Loucy (cell line): ENCODE measurements around the gene SLC22A23.
A peak's percentile ranks its signal among the peaks of the same experiment; 100 is the strongest.

Source experiments
- H2AFZ ChIP-seq: fragments of 200-600 bp; sonication (generic); 2 replicates; pipeline ENCODE4 v1.6.0; 2016; ENCODE audit warnings: antibody characterized with exemption, mild to moderate bottlenecking, low read length, moderate library complexity
- H3F3A ChIP-seq: fragments of 200-600 bp; 2 replicates; pipeline ENCODE4 v1.6.0; 2016; ENCODE audit warnings: antibody characterized with exemption, low read depth, mild to moderate bottlenecking
- H3K27me3 ChIP-seq: fragments of 200-600 bp; sonication (generic); 2 replicates; pipeline ENCODE4 v1.6.1; 2014; ENCODE audit warnings: low read length, mild to moderate bottlenecking; ENCODE audit not compliant: insufficient read depth, poor library complexity, severe bottlenecking
- H3K36me3 ChIP-seq: fragments of 200-600 bp; sonication (generic); 2 replicates; pipeline ENCODE4 v1.6.1; 2016; ENCODE audit warnings: low read length; ENCODE audit not compliant: insufficient read depth
- H3K4me1 ChIP-seq: fragments of 200-600 bp; sonication (generic); 2 replicates; pipeline ENCODE4 v1.5.1; 2014; ENCODE audit warnings: low read length, mild to moderate bottlenecking; ENCODE audit not compliant: insufficient read depth, poor library complexity, severe bottlenecking
- H3K4me2 ChIP-seq: fragments of 200-600 bp; sonication (generic); 2 replicates; pipeline ENCODE4 v1.6.0; 2014; ENCODE audit warnings: antibody characterized with exemption, low read length, low read depth, mild to moderate bottlenecking; ENCODE audit not compliant: poor library complexity, severe bottlenecking
- H3K4me3 ChIP-seq: fragments of 200-600 bp; sonication (generic); 2 replicates; pipeline ENCODE4 v1.5.1; 2014; ENCODE audit warnings: low read length, mild to moderate bottlenecking, mixed read lengths; ENCODE audit not compliant: poor library complexity, severe bottlenecking
- H3K79me2 ChIP-seq: fragments of 200-600 bp; sonication (generic); 2 replicates; pipeline ENCODE4 v1.6.1; 2014; ENCODE audit warnings: low read length; ENCODE audit not compliant: insufficient read depth
- H3K9ac ChIP-seq: fragments of 200-600 bp; sonication (generic); 2 replicates; pipeline ENCODE4 v1.6.0; 2014; ENCODE audit warnings: mild to moderate bottlenecking, low read depth, low read length, moderate library complexity; ENCODE audit not compliant: poor library complexity, severe bottlenecking
- H3K9me2 ChIP-seq: fragments of 200-600 bp; sonication (generic); replicated peaks from 2 replicates; pipeline ENCODE4 v1.6.1; 2016; ENCODE audit warnings: low read depth, low read length, mixed read lengths
- H3K9me3 ChIP-seq: fragments of 200-600 bp; sonication (generic); 2 replicates; pipeline ENCODE4 v1.6.1; 2014; ENCODE audit warnings: mild to moderate bottlenecking, antibody characterized with exemption, low read length, low read depth; ENCODE audit not compliant: insufficient read depth
- H4K20me1 ChIP-seq: fragments of 200-600 bp; sonication (generic); 2 replicates; pipeline ENCODE4 v1.6.0; 2014; ENCODE audit warnings: antibody characterized with exemption, low read length, mild to moderate bottlenecking; ENCODE audit not compliant: insufficient read depth, poor library complexity, severe bottlenecking
- CTCF ChIP-seq: fragments of 200-600 bp; sonication (generic); conservative IDR thresholded peaks from 2 replicates; pipeline ENCODE4 v1.5.1; 2014; ENCODE audit warnings: mild to moderate bottlenecking, antibody characterized with exemption, low read length
- EZH2phosphoT487 ChIP-seq: fragments of 200-600 bp; IDR thresholded peaks from 2 replicates; pipeline ENCODE4 v1.6.1; 2018; ENCODE audit warnings: antibody characterized with exemption, mild to moderate bottlenecking, moderate library complexity, borderline replicate concordance

Gene SLC22A23

GRCh38 chr6:3412779-3413500, 43.9 kb downstream of the SLC22A23 start:
- Histone ChIP-seq H3K27me3 (no peaks in the 10 kb centered on the region), H3K9ac (no peak overlapping the region), H3K36me3 (no peaks in the 10 kb centered on the region; the same call in 1 of the 2 replicates), H2AFZ (no peak overlapping the region), H3K4me1 (peaks cover 18% of the 10 kb centered on the region), H3K9me2 (no peaks in the 10 kb centered on the region), H3K4me2 (no peak overlapping the region), H4K20me1 (no peaks in the 10 kb centered on the region), H3K4me3 (no peak overlapping the region), H3K9me3 (no peaks in the 10 kb centered on the region), H3K79me2 (no peaks in the 10 kb centered on the region), H3F3A (no peaks in the 10 kb centered on the region)
- TF ChIP-seq CTCF (no peak), EZH2phosphoT487 (no peak)

GRCh38 chr6:3411967-3412778, 44.7 kb downstream of the SLC22A23 start:
- H3K4me3 ChIP-seq, result no peak overlapping the region
- H3K9me3 ChIP-seq, result no peaks in the 10 kb centered on the region
- no peaks in the 10 kb centered on the region for H3F3A ChIP-seq
- H3K27me3 ChIP-seq, result no peaks in the 10 kb centered on the region
- no peaks in the 10 kb centered on the region for H3K9me2 ChIP-seq
- H4K20me1 ChIP-seq, result no peaks in the 10 kb centered on the region
- no peak overlapping the region for H2AFZ ChIP-seq
- no peaks in the 10 kb centered on the region for H3K79me2 ChIP-seq
- no peak overlapping the region for H3K4me2 ChIP-seq
- no peak overlapping the region for H3K9ac ChIP-seq
- H3K36me3 ChIP-seq, result no peaks in the 10 kb centered on the region; the same call in 1 of the 2 replicates
- H3K4me1 ChIP-seq, result peaks cover 18% of the 10 kb centered on the region
- no peak for TF ChIP-seq CTCF
- TF ChIP-seq EZH2phosphoT487, result no peak

GRCh38 chr6:3410385-3411360, 46.2 kb downstream of the SLC22A23 start:
- peaks cover 18% of the 10 kb centered on the region for H3K4me1 ChIP-seq
- no peaks in the 10 kb centered on the region for H3K9me3 ChIP-seq
- H3K9ac ChIP-seq, result no peak overlapping the region
- no peaks in the 10 kb centered on the region for H3K79me2 ChIP-seq
- no peaks in the 10 kb centered on the region for H4K20me1 ChIP-seq
- TF ChIP-seq CTCF (peak; percentile 96), EZH2phosphoT487 (no peak)
- H3K4me3 ChIP-seq, result no peak overlapping the region
- H3K27me3 ChIP-seq, result no peaks in the 10 kb centered on the region
- no peaks in the 10 kb centered on the region for H3K9me2 ChIP-seq
- no peaks in the 10 kb centered on the region; the same call in 1 of the 2 replicates for H3K36me3 ChIP-seq
- no peak overlapping the region for H2AFZ ChIP-seq
- H3K4me2 ChIP-seq, result no peak overlapping the region
- H3F3A ChIP-seq, result no peaks in the 10 kb centered on the region
